Neuronal stem cell (in vitro differentiated cells): ENCODE results near the gene IFIT2.
A peak's percentile ranks its signal among the peaks of the same experiment; 100 is the strongest.

Experiments used
- DNase-seq: peaks from one replicate; pipeline ENCODE4 v3.0.0-alpha.2; 2013; ENCODE audit warnings: low spot score
- H2AFZ ChIP-seq: one replicate; pipeline ENCODE4 v1.6.1; 2013; ENCODE audit warnings: mild to moderate bottlenecking, low read length, inconsistent platforms
- H2AK5ac ChIP-seq: 2 replicates; pipeline ENCODE4 v1.6.1; 2013; ENCODE audit warnings: low read depth, mild to moderate bottlenecking, inconsistent platforms, low read length, moderate library complexity, mixed read lengths
- H2BK120ac ChIP-seq: 2 replicates; pipeline ENCODE4 v1.6.1; 2013; ENCODE audit warnings: low read depth, mild to moderate bottlenecking, inconsistent platforms, low read length, moderate library complexity, mixed read lengths
- H2BK12ac ChIP-seq: one replicate; pipeline ENCODE4 v1.6.1; 2013; ENCODE audit warnings: low read length, inconsistent platforms
- H2BK15ac ChIP-seq: 2 replicates; pipeline ENCODE4 v1.6.1; 2013; ENCODE audit warnings: mild to moderate bottlenecking, low read length, inconsistent platforms, mixed read lengths
- H2BK5ac ChIP-seq: one replicate; pipeline ENCODE4 v1.6.1; 2013; ENCODE audit warnings: inconsistent platforms, mild to moderate bottlenecking, low read length, moderate library complexity
- H3K14ac ChIP-seq: one replicate; pipeline ENCODE4 v1.6.1; 2013; ENCODE audit warnings: low read length, inconsistent platforms
- H3K18ac ChIP-seq: 2 replicates; pipeline ENCODE4 v1.6.1; 2013; ENCODE audit warnings: low read length, inconsistent platforms
- H3K23ac ChIP-seq: 2 replicates; pipeline ENCODE4 v1.6.1; 2013; ENCODE audit warnings: low read depth, mild to moderate bottlenecking, mixed read lengths, low read length, inconsistent platforms; ENCODE audit not compliant: poor library complexity
- H3K27ac ChIP-seq: replicated peaks from 3 replicates; pipeline ENCODE4 v1.5.1; 2013; ENCODE audit warnings: low read length, inconsistent platforms
- H3K27me3 ChIP-seq, 3 experiments: 2 replicates each; pipeline ENCODE4 v1.6.1; 2013; ENCODE audit warnings: low read length in 3 of 3, mild to moderate bottlenecking in 2 of 3, inconsistent platforms in 1 of 3, low read depth in 1 of 3, mixed read lengths in 1 of 3, moderate library complexity in 1 of 3; ENCODE audit not compliant: control insufficient read depth in 3 of 3, insufficient read depth in 3 of 3
- H3K36me3 ChIP-seq, 2 donors: replicated peaks in 1 of 2; 2 replicates each; pipeline ENCODE4 v1.6.1; 2013; ENCODE audit warnings: low read length in 2 of 2; ENCODE audit not compliant: control insufficient read depth in 2 of 2, insufficient read depth in 2 of 2
- H3K4ac ChIP-seq: 2 replicates; pipeline ENCODE4 v1.6.1; 2013; ENCODE audit warnings: inconsistent platforms, mild to moderate bottlenecking, low read length, moderate library complexity
- H3K4me1 ChIP-seq, 2 donors: 1 replicate in 1 of 2; 2 replicates in 1 of 2; pipeline ENCODE4 v1.6.1; 2013; ENCODE audit warnings: low read length in 2 of 2, low read depth in 1 of 2; ENCODE audit not compliant: control insufficient read depth in 2 of 2, insufficient read depth in 1 of 2
- H3K4me2 ChIP-seq: one replicate; pipeline ENCODE4 v1.6.1; 2013; ENCODE audit warnings: mild to moderate bottlenecking, low read length, inconsistent platforms; ENCODE audit not compliant: insufficient read depth, poor library complexity, severe bottlenecking
- H3K4me3 ChIP-seq, 2 donors: 2 replicates each; pipeline ENCODE4 v1.5.1; 2013; ENCODE audit warnings: low read length in 2 of 2, mild to moderate bottlenecking in 2 of 2, inconsistent platforms in 1 of 2, moderate library complexity in 1 of 2
- H3K79me1 ChIP-seq: one replicate; pipeline ENCODE4 v1.6.1; 2013; ENCODE audit warnings: low read depth, mild to moderate bottlenecking, inconsistent platforms, low read length, moderate library complexity
- H3K9ac ChIP-seq: one replicate; pipeline ENCODE4 v1.6.1; 2013; ENCODE audit warnings: mild to moderate bottlenecking, low read depth, low read length, inconsistent platforms; ENCODE audit not compliant: poor library complexity
- H3K9me3 ChIP-seq, 2 donors: replicated peaks in 1 of 2; 2 replicates each; pipeline versions ENCODE3 to v1.6.1; 2013; ENCODE audit warnings: low read length in 2 of 2, mild to moderate bottlenecking in 2 of 2, inconsistent platforms in 1 of 2, low read depth in 1 of 2, mixed read lengths in 1 of 2, moderate library complexity in 1 of 2; ENCODE audit not compliant: control insufficient read depth in 2 of 2, insufficient read depth in 1 of 2
- H4K8ac ChIP-seq: one replicate; pipeline ENCODE4 v1.6.1; 2013; ENCODE audit warnings: low read depth, mild to moderate bottlenecking, inconsistent platforms, low read length, moderate library complexity
- H4K91ac ChIP-seq: one replicate; pipeline ENCODE4 v1.6.1; 2013; ENCODE audit warnings: low read length, low read depth, mild to moderate bottlenecking, inconsistent platforms; ENCODE audit not compliant: poor library complexity
- WGBS, 2 donors: extraction: QIAGEN DNeasy Blood & Tissue Kit; methylation state at CpG; one replicate each; pipeline ENCODE4 v1.1.7; 2013; ENCODE audit warnings: missing lambda C conversion rate in 2 of 2, mixed read lengths in 1 of 2; ENCODE audit not compliant: insufficient read length in 2 of 2, insufficient replicate concordance in 1 of 2; ENCODE audit errors: extremely low coverage in 2 of 2; 5-methylcytosine and 5-hydroxymethylcytosine counted together

Gene IFIT2

DNA sequence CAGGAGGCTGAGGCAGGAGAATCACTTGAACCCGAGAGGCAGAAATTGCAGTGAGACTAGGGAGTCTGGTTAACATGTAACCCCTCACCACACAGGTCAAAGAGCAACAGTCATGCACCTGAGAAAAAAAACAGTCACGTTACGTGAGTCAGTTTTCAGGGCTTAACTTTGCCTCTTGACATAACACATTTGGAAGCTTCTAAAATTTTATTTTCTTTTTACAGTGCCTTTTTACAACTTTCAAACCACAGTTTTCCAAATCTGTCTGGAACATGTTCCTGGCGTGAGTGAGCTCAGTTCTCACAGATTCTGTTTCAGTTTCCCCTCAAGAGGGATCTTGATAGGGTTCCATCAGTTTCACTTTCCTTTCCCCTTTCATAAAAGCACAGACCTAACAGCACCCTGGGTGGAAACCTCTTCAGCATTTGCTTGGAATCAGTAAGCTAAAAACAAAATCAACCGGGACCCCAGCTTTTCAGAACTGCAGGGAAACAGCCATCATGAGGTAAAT lies 30.3 kb downstream of the IFIT2 start:
- no peak overlapping the region for H4K91ac ChIP-seq
- no peak overlapping the region for H3K4me3 ChIP-seq
- H3K4ac ChIP-seq: no peak overlapping the region
- H3K9me3 ChIP-seq: no peaks in the 10 kb centered on the region
- no peak overlapping the region for H3K9ac ChIP-seq
- H3K18ac ChIP-seq: no peak overlapping the region
- no peak overlapping the region for H3K4me2 ChIP-seq
- no peak overlapping the region for H3K14ac ChIP-seq
- peak overlapping the region; percentile 1 for H2AFZ ChIP-seq
- H3K79me1 ChIP-seq: no peaks in the 10 kb centered on the region
- H2BK15ac ChIP-seq: no peak overlapping the region
- no peak overlapping the region for H4K8ac ChIP-seq
- no peak overlapping the region for H3K23ac ChIP-seq
- H2AK5ac ChIP-seq: no peak overlapping the region
- no CpG with 5 or more reads among the region's 5 CpGs for WGBS, 2 donors
- H3K27me3 ChIP-seq: no peaks in the 10 kb centered on the region
- no peak overlapping the region for H2BK12ac ChIP-seq
- H3K4me1 ChIP-seq: peaks cover 15 to 22% of the 10 kb centered on the region in 2 donors
- H3K27ac ChIP-seq: no peak overlapping the region
- H3K36me3 ChIP-seq: no peaks in the 10 kb centered on the region
- H2BK5ac ChIP-seq: no peak overlapping the region
- no peak for DNase-seq
- H2BK120ac ChIP-seq: no peak overlapping the region

DNA sequence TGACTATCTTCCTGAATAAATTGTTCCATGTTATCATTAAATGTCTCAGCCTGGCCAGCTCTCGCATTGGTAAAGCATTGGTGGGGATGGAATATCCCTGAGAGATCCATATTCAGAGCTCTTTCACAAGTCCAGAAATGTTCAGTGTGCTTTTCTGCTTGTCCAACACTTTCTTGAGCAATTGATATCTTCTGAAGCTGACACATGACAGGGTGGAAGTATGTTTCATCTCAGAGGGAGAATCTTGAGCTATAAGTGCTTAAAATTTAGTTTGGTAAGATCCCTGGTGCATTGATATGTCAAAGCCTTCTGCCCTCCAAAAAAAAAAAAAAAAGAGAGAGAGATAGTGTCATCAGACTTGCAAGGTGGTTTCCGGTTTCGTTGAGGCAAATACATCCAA lies 33.4 kb downstream of the IFIT2 start:
- Histone ChIP-seq H2BK5ac (no peak overlapping the region), H2BK120ac (no peak overlapping the region), H3K27me3 (no peaks in the 10 kb centered on the region), H2BK12ac (no peak overlapping the region), H3K18ac (no peak overlapping the region), H3K9ac (no peak overlapping the region), H4K8ac (no peak overlapping the region), H3K23ac (no peak overlapping the region), H3K9me3 (no peaks in the 10 kb centered on the region), H3K4me1 (peaks cover 10 to 14% of the 10 kb centered on the region in 2 donors), H3K14ac (no peak overlapping the region), H3K4me2 (no peak overlapping the region), H2AFZ (no peak overlapping the region), H4K91ac (no peak overlapping the region), H2AK5ac (no peak overlapping the region), H3K79me1 (no peaks in the 10 kb centered on the region), H3K36me3 (no peaks in the 10 kb centered on the region), H3K27ac (no peak overlapping the region), H3K4ac (no peak overlapping the region), H3K4me3 (no peak overlapping the region), H2BK15ac (no peak overlapping the region)
- no CpG with 5 or more reads among the region's 3 CpGs for WGBS, 2 donors
- no peak for DNase-seq

DNA sequence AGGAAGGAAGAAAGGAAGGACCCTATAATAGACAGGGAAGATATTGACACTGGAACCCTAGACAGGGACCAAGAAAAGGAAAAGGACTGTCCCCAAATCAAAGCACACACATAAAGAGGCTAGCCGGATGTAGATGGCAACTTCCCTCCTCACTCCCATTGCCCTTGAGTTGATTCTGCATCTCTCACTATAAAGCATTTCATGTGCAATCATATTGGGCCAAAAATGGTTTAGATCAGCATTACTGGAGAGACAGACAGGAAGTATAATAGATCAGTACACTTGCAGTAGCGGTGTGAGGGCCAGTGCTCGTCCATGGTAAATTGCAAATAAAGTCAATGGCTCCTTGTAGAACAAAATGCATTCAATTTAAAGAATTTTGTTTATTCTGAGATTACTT lies 34.4 kb downstream of the IFIT2 start:
- no CpG with 5 or more reads among the region's 3 CpGs for WGBS, 2 donors
- H3K9ac ChIP-seq: no peak overlapping the region
- no peak overlapping the region for H3K4me3 ChIP-seq

DNA sequence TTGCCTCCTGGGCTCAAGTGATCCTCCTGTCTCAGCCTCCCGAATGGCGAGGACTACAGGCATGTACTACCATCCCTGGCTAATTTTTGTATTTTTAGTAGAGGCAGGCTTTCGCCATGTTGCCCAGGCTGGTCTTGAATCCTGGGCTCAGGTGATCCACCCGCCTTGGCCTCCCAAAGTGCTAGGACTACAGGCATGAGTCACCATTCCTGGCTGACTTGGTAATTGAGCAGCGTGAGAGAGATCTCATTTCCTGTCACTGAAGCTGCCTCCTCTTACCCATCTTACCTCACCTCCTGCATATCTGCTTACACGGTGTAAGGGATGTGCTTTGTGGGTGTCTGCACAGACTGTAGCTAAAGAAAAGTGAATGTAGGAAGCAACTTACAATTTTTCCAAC lies 35.6 kb downstream of the IFIT2 start:
- Histone ChIP-seq H4K8ac (no peak overlapping the region), H3K4me2 (no peak overlapping the region), H3K9me3 (no peaks in the 10 kb centered on the region), H3K18ac (no peak overlapping the region), H3K79me1 (no peaks in the 10 kb centered on the region), H2AK5ac (no peak overlapping the region), H3K4me1 (peaks cover 12 to 20% of the 10 kb centered on the region in 2 donors), H3K4me3 (no peak overlapping the region), H2AFZ (no peak overlapping the region), H2BK12ac (peak overlapping the region; percentile 14), H3K27ac (no peak overlapping the region), H3K9ac (no peak overlapping the region), H2BK5ac (no peak overlapping the region), H2BK15ac (no peak overlapping the region), H3K27me3 (no peaks in the 10 kb centered on the region), H2BK120ac (no peak overlapping the region), H3K23ac (no peak overlapping the region), H3K14ac (no peak overlapping the region), H3K4ac (no peak overlapping the region), H3K36me3 (no peaks in the 10 kb centered on the region), H4K91ac (no peak overlapping the region)
- WGBS, 2 donors: no CpG with 5 or more reads among the region's 6 CpGs
- no peak for DNase-seq

More for the DNA sequence above, 34.4 kb downstream of the IFIT2 start:
- H3K23ac ChIP-seq: no peak overlapping the region
- no peak overlapping the region for H4K8ac ChIP-seq
- H2BK15ac ChIP-seq: no peak overlapping the region
- H2BK5ac ChIP-seq: no peak overlapping the region
- H2BK120ac ChIP-seq: no peak overlapping the region
- H3K18ac ChIP-seq: no peak overlapping the region
- no peak overlapping the region for H2BK12ac ChIP-seq
- no peak overlapping the region for H3K14ac ChIP-seq
- no peak overlapping the region for H4K91ac ChIP-seq
- no peak overlapping the region for H2AFZ ChIP-seq
- H3K4me2 ChIP-seq: no peak overlapping the region
- no peak overlapping the region for H3K27ac ChIP-seq
- no peaks in the 10 kb centered on the region for H3K36me3 ChIP-seq
- H3K4me1 ChIP-seq: peaks cover 9 to 14% of the 10 kb centered on the region in 2 donors
- no peak for DNase-seq
- no peak overlapping the region for H2AK5ac ChIP-seq
- H3K27me3 ChIP-seq: no peaks in the 10 kb centered on the region
- H3K4ac ChIP-seq: no peak overlapping the region
- H3K9me3 ChIP-seq: no peaks in the 10 kb centered on the region
- H3K79me1 ChIP-seq: no peaks in the 10 kb centered on the region
